ENCODE data around the gene HIGD2A. TPM values are rescaled to one million over a fixed set of nuclear protein-coding genes. Genes with fewer than 3 reads are reported as not detected.

Gene HIGD2A
- total RNA-seq, 1 experiment from 2014 or later = 98.2 TPM

DNA sequence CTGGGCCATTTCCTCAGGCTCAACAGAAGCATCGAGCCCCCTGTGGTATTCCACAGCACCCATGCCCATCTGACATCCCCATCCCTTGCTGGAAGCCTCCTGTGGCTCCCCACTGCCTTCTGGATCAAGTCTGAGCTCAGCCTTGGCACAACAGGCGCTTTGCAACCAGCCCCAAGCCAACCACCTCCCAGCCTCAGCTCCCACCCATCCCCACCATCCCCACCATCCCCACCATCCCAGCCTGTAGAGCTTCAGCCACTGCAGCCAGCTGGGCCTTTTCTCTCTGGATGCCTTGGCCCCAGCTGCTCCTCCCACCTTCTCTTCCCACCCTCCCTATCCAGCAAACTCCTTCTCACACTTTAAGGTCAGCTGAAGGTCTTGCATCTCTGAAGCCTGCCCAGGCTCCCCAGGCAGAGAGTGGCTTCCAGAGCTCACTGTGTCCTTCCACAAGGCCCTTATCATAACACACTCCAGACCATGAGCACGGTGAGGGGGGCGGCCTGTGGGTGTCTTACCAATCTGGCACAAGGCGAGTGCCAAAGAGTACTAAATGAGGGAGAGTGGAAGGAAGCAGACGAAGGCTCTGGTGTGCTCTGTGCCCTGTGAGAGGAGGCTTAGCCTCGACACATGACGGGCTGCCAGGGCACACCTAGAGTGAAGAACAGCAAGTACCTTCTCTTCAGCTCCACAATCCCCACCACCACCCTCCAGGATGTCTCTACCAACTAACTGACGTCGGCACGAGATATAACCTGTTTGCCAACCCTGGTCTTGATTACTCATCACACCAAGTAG is 6.5 kb downstream of the HIGD2A start:
- CTCF ChIA-PET = interaction anchor here (1.2 kb wide), 1 partner anchor 10 kb away, joined by 4 read pairs; no protein-coding TSS in a partner anchor
- POLR2A ChIA-PET = interaction anchor here (0.7 kb wide), 1 partner anchor 16 kb away, joined by 4 read pairs; no protein-coding TSS in a partner anchor
- no peak for ATAC-seq
- no peaks in the 10 kb centered on the region for H3K4me1 Mint-ChIP-seq
- no peak overlapping the region; the same call in 1 of the 2 replicates for H3K27ac Mint-ChIP-seq
- no peaks in the 10 kb centered on the region for H3K9me3 Mint-ChIP-seq
- no peak for DNase-seq (ENCODE audit: low spot score)
- no peaks in the 10 kb centered on the region for H3K36me3 Mint-ChIP-seq
- no peak overlapping the region for H3K4me3 Mint-ChIP-seq
- TF ChIP-seq FOXJ3 (CRISPR knock-in tag; IDR thresholded peaks at IDR 0.05; ENCODE audit: borderline replicate concordance) (no peak), ZNF121 (CRISPR knock-in tag; IDR thresholded peaks at IDR 0.05) (no peak), ETV6 (CRISPR knock-in tag; IDR thresholded peaks at IDR 0.05) (no peak), HMGA2 (CRISPR knock-in tag; IDR thresholded peaks at IDR 0.05) (no peak), ZNF281 (CRISPR knock-in tag; IDR thresholded peaks at IDR 0.05) (no peak), GTF2I (CRISPR knock-in tag; conservative IDR thresholded peaks at IDR 0.05) (no peak), ZNF423 (CRISPR knock-in tag; IDR thresholded peaks at IDR 0.05) (no peak)
- no peaks in the 10 kb centered on the region; the same call in 1 of the 2 replicates for H3K27me3 Mint-ChIP-seq (ENCODE audit: low read depth)

DNA sequence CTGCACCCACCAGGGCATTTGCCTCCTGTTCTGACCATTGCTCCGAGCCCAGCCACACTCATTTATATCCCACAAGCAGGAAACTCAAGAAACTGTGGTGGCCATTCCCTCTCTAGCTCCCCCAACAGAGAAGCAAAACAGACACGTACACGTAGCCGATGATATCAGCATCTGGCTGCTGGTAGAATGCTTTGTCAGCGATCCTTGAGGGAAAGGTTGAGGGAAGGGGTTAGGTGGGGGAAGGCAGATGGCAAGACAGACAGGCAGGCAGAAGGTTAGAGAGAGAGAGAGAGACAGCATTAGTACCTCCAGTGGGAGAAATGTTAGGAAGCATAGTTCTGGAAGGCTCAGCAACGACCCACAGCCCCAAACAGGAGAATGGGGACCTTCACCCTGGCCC is 7.8 kb downstream of the HIGD2A start:
- Mint-ChIP-seq H3K9me3 (no peaks in the 10 kb centered on the region), H3K36me3 (no peaks in the 10 kb centered on the region), H3K27me3 (ENCODE audit: low read depth) (no peaks in the 10 kb centered on the region; the same call in 1 of the 2 replicates), H3K4me3 (no peak overlapping the region), H3K27ac (no peak overlapping the region), H3K4me1 (no peaks in the 10 kb centered on the region)
- no peak for DNase-seq (ENCODE audit: low spot score)
- ATAC-seq = no peak
- ChIA-PET CTCF (interaction anchor here (0.9 kb wide), 1 partner anchor 51 kb away, joined by 4 read pairs; no protein-coding TSS in a partner anchor), POLR2A (no interaction called here)
- no peak for TF ChIP-seq ATF1 (CRISPR knock-in tag; IDR thresholded peaks at IDR 0.05)
- TF ChIP-seq ZNF219 (CRISPR knock-in tag; IDR thresholded peaks at IDR 0.05; ENCODE audit: borderline replicate concordance) = no peak
- TF ChIP-seq FOXP1 (CRISPR knock-in tag; IDR thresholded peaks at IDR 0.05; ENCODE audit: borderline replicate concordance) = no peak
- TF ChIP-seq, protein P1, sequence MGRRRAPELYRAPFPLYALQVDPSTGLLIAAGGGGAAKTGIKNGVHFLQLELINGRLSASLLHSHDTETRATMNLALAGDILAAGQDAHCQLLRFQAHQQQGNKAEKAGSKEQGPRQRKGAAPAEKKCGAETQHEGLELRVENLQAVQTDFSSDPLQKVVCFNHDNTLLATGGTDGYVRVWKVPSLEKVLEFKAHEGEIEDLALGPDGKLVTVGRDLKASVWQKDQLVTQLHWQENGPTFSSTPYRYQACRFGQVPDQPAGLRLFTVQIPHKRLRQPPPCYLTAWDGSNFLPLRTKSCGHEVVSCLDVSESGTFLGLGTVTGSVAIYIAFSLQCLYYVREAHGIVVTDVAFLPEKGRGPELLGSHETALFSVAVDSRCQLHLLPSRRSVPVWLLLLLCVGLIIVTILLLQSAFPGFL (CRISPR knock-in tag; IDR thresholded peaks at IDR 0.05; ENCODE audit: borderline replicate concordance) = no peak
- no peak for TF ChIP-seq GTF2I (CRISPR knock-in tag; conservative IDR thresholded peaks at IDR 0.05)
- no peak for TF ChIP-seq ZNF416 (CRISPR knock-in tag; IDR thresholded peaks at IDR 0.05)
- TF ChIP-seq ZNF396 (CRISPR knock-in tag; IDR thresholded peaks at IDR 0.05; ENCODE audit: borderline replicate concordance) = no peak
- no peak for TF ChIP-seq ATF2 (CRISPR knock-in tag; IDR thresholded peaks at IDR 0.05; ENCODE audit: borderline replicate concordance, low read depth)
- TF ChIP-seq IRF2 (CRISPR knock-in tag; IDR thresholded peaks at IDR 0.05; ENCODE audit: borderline replicate concordance, low read depth) = no peak
- TF ChIP-seq, protein P2, sequence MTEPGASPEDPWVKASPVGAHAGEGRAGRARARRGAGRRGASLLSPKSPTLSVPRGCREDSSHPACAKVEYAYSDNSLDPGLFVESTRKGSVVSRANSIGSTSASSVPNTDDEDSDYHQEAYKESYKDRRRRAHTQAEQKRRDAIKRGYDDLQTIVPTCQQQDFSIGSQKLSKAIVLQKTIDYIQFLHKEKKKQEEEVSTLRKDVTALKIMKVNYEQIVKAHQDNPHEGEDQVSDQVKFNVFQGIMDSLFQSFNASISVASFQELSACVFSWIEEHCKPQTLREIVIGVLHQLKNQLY (CRISPR knock-in tag; IDR thresholded peaks at IDR 0.05) = no peak
- TF ChIP-seq ZNF138 (CRISPR knock-in tag; conservative IDR thresholded peaks at IDR 0.05) = no peak
- no peak for TF ChIP-seq HMGXB4 (CRISPR knock-in tag; IDR thresholded peaks at IDR 0.05)
- TF ChIP-seq ATF6 (CRISPR knock-in tag; IDR thresholded peaks at IDR 0.05) = no peak
- TF ChIP-seq ZNF263 (CRISPR knock-in tag; IDR thresholded peaks at IDR 0.05; ENCODE audit: low read depth) = no peak
- TF ChIP-seq MYBL2 (CRISPR knock-in tag; IDR thresholded peaks at IDR 0.05) = no peak
- TF ChIP-seq, protein P3, sequence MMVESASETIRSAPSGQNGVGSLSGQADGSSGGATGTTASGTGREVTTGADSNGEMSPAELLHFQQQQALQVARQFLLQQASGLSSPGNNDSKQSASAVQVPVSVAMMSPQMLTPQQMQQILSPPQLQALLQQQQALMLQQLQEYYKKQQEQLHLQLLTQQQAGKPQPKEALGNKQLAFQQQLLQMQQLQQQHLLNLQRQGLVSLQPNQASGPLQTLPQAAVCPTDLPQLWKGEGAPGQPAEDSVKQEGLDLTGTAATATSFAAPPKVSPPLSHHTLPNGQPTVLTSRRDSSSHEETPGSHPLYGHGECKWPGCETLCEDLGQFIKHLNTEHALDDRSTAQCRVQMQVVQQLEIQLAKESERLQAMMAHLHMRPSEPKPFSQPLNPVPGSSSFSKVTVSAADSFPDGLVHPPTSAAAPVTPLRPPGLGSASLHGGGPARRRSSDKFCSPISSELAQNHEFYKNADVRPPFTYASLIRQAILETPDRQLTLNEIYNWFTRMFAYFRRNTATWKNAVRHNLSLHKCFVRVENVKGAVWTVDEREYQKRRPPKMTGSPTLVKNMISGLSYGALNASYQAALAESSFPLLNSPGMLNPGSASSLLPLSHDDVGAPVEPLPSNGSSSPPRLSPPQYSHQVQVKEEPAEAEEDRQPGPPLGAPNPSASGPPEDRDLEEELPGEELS (CRISPR knock-in tag; IDR thresholded peaks at IDR 0.05) = no peak

Data from WTC11 (cell line).